ENCODE data around the gene MOK.

MOK gene

DNA sequence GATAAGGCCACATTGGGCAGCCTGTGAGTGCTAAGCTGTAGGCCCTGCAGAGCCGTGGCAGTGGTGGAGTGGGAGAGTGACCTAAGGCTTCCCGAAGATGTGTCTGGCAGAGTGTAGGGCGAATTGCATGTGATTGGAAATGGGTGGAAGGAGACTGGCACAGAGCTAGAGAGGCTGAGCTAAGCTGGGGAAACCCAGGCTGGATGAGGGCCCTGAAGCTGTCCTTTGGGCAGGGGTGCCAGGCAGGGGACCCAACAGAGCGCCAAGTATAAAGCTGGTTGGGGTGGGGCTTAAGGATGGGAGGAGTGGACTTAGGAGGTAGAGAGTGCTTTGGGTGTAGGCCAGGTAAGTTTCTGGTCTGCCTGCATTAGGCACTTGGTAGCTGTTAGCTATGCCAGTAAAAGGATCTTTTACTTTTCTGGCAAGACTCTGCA, 117.4 kb downstream of the MOK start:
- H3K4me1 ChIP-seq (ENCODE audit: low read length), result no peaks in the 10 kb centered on the region
- no peaks in the 10 kb centered on the region for H3K9me2 ChIP-seq (replicated peaks; ENCODE audit: insufficient read depth, low read length)
- H2AFZ ChIP-seq (ENCODE audit: low read length), result no peak overlapping the region
- no peaks in the 10 kb centered on the region for H3K9me3 ChIP-seq (replicated peaks; ENCODE audit: insufficient read depth, low read length)
- H3F3A ChIP-seq (ENCODE audit: insufficient read depth, low read length), result no peaks in the 10 kb centered on the region
- H3K79me2 ChIP-seq (ENCODE audit: low read length), result peaks cover 42% of the 10 kb centered on the region
- TF ChIP-seq EZH2phosphoT487 (IDR thresholded peaks at IDR 0.05; ENCODE audit: low read length) (no peak), EZH2 (optimal IDR thresholded peaks at IDR 0.05; ENCODE audit: low read depth, low read length) (no peak)
- TF ChIP-seq, protein P1, sequence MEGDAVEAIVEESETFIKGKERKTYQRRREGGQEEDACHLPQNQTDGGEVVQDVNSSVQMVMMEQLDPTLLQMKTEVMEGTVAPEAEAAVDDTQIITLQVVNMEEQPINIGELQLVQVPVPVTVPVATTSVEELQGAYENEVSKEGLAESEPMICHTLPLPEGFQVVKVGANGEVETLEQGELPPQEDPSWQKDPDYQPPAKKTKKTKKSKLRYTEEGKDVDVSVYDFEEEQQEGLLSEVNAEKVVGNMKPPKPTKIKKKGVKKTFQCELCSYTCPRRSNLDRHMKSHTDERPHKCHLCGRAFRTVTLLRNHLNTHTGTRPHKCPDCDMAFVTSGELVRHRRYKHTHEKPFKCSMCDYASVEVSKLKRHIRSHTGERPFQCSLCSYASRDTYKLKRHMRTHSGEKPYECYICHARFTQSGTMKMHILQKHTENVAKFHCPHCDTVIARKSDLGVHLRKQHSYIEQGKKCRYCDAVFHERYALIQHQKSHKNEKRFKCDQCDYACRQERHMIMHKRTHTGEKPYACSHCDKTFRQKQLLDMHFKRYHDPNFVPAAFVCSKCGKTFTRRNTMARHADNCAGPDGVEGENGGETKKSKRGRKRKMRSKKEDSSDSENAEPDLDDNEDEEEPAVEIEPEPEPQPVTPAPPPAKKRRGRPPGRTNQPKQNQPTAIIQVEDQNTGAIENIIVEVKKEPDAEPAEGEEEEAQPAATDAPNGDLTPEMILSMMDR (IDR thresholded peaks at IDR 0.05; ENCODE audit: low read length), result no peak
- no peak overlapping the region for H3K9ac ChIP-seq (ENCODE audit: low read length)
- H3K36me3 ChIP-seq (replicated peaks; ENCODE audit: insufficient read depth, low read length), result no peaks in the 10 kb centered on the region
- DNase-seq, result no peak
- H4K20me1 ChIP-seq (ENCODE audit: insufficient read depth, low read length), result no peaks in the 10 kb centered on the region
- no peak overlapping the region for H3K27ac ChIP-seq (ENCODE audit: low read length)
- no peak overlapping the region for H3K4me2 ChIP-seq (ENCODE audit: low read depth, low read length)
- H3K4me3 ChIP-seq (ENCODE audit: low read length), result no peak overlapping the region
- H3K27me3 ChIP-seq (replicated peaks; ENCODE audit: insufficient read depth, low read length), result no peaks in the 10 kb centered on the region

DNA sequence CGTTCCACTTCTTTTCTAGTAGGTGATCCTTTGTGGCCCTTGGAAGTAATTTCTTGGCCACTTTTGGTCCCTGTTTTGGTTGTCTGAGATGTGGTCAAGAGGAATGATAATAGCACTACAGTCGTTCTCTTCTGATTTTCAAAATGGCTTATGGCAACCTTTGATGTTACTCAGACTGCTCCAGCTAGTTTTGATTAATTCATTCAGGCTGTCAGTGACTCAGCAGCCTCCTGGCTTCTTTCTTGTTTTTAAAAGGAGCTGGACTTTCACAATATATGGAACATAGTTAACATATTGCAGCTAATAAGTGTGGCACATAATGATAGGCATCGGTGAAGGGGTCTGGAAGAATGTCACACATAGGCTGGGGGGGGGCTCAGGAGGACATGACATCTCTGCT, 117.9 kb downstream of the MOK start:
- Histone ChIP-seq H2AFZ (ENCODE audit: low read length) (no peak overlapping the region), H3K27ac (ENCODE audit: low read length) (no peak overlapping the region), H3K9me2 (replicated peaks; ENCODE audit: insufficient read depth, low read length) (no peaks in the 10 kb centered on the region), H3K4me2 (ENCODE audit: low read depth, low read length) (no peak overlapping the region), H3F3A (ENCODE audit: insufficient read depth, low read length) (no peaks in the 10 kb centered on the region), H4K20me1 (ENCODE audit: insufficient read depth, low read length) (no peaks in the 10 kb centered on the region), H3K36me3 (replicated peaks; ENCODE audit: insufficient read depth, low read length) (no peaks in the 10 kb centered on the region), H3K79me2 (ENCODE audit: low read length) (peaks cover 44% of the 10 kb centered on the region), H3K9me3 (replicated peaks; ENCODE audit: insufficient read depth, low read length) (no peaks in the 10 kb centered on the region), H3K27me3 (replicated peaks; ENCODE audit: insufficient read depth, low read length) (no peaks in the 10 kb centered on the region), H3K4me1 (ENCODE audit: low read length) (no peaks in the 10 kb centered on the region), H3K4me3 (ENCODE audit: low read length) (no peak overlapping the region), H3K9ac (ENCODE audit: low read length) (no peak overlapping the region)
- TF ChIP-seq EZH2phosphoT487 (IDR thresholded peaks at IDR 0.05; ENCODE audit: low read length) (no peak), EZH2 (optimal IDR thresholded peaks at IDR 0.05; ENCODE audit: low read depth, low read length) (no peak)
- TF ChIP-seq, protein P1 (IDR thresholded peaks at IDR 0.05; ENCODE audit: low read length), result no peak
- DNase-seq, result no peak

DNA sequence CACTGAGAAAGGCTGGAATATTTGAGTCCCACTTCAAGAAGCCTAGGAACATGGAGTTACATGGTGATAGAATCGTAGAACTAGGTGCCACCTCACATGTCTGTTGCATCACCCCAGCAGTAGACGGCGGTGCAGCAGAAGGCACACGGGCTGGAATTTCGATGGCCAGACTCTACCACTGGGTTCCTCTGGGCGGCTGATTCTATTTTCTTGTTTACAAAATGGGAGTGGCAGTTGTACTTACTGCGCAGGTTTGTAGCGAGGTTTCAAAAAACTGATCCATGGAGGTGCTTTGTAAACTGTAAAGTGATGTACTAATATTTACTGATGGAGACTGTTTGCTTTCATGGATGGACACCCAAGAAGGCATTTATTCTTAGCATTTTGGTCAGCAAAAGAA, 119.6 kb downstream of the MOK start:
- Histone ChIP-seq H3K27ac (ENCODE audit: low read length) (no peak overlapping the region), H3K4me1 (ENCODE audit: low read length) (no peaks in the 10 kb centered on the region), H2AFZ (ENCODE audit: low read length) (no peak overlapping the region), H4K20me1 (ENCODE audit: insufficient read depth, low read length) (no peaks in the 10 kb centered on the region), H3K79me2 (ENCODE audit: low read length) (peaks cover 45% of the 10 kb centered on the region), H3K9ac (ENCODE audit: low read length) (no peak overlapping the region), H3K4me2 (ENCODE audit: low read depth, low read length) (no peak overlapping the region), H3K9me3 (replicated peaks; ENCODE audit: insufficient read depth, low read length) (no peaks in the 10 kb centered on the region), H3K9me2 (replicated peaks; ENCODE audit: insufficient read depth, low read length) (no peaks in the 10 kb centered on the region), H3K36me3 (replicated peaks; ENCODE audit: insufficient read depth, low read length) (no peaks in the 10 kb centered on the region), H3K4me3 (ENCODE audit: low read length) (no peak overlapping the region), H3F3A (ENCODE audit: insufficient read depth, low read length) (no peaks in the 10 kb centered on the region; the same call in 1 of the 2 replicates), H3K27me3 (replicated peaks; ENCODE audit: insufficient read depth, low read length) (no peaks in the 10 kb centered on the region)
- TF ChIP-seq EZH2phosphoT487 (IDR thresholded peaks at IDR 0.05; ENCODE audit: low read length) (no peak), EZH2 (optimal IDR thresholded peaks at IDR 0.05; ENCODE audit: low read depth, low read length) (no peak)
- TF ChIP-seq, protein P1 (IDR thresholded peaks at IDR 0.05; ENCODE audit: low read length), result no peak
- no peak for DNase-seq

Measured in MM.1S (cell line).